Non-pigmented ciliary epithelial cell (primary cell): ENCODE measurements around the gene COLEC12.

ENCODE experiments used
- DNase-seq: peaks from one replicate; pipeline ENCODE4 v3.0.0-alpha.2; 2010; ENCODE audit warnings: low read depth

The COLEC12 gene

GRCh38 chr18:275486-275885, 225.0 kb downstream of the COLEC12 start:
- DNase-seq, result no peak

- no peak for DNase-seq
Observed at GRCh38 chr18:274313-274712, 226.2 kb downstream of the COLEC12 start.

- DNase-seq, result no peak
Observed at GRCh38 chr18:273525-273924, 227.0 kb downstream of the COLEC12 start.

- no peak for DNase-seq
Observed at GRCh38 chr18:272650-273049, 227.9 kb downstream of the COLEC12 start.

DNA sequence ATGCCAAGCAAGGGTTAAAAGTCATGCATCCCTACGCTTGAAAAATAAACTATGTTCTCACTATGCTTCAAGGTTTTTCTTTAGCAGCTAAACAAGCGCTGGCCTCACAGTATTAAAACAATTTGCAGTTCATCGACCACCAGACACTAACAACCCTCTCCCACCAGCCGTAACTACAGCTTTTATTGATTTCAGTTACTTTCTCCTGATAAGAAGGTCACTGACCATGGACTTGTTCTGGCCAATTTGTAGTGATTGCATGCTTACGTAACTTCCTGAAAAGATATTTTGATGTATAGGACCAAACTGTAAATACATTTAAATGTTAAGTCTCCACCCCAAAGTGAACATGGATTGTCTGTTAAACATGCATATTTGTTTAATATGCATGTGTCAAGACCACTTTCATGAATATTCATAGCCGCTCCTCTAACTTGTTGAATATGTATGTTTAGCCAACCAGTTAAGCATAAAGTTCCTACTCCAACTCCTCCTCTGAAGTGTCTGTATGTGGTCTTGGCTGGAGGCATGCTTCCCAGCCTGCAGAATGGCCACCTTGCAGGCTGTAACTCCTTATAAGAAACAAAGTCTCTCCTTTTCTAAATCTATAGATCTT, 230.9 kb downstream of the COLEC12 start:
- no peak for DNase-seq

DNA sequence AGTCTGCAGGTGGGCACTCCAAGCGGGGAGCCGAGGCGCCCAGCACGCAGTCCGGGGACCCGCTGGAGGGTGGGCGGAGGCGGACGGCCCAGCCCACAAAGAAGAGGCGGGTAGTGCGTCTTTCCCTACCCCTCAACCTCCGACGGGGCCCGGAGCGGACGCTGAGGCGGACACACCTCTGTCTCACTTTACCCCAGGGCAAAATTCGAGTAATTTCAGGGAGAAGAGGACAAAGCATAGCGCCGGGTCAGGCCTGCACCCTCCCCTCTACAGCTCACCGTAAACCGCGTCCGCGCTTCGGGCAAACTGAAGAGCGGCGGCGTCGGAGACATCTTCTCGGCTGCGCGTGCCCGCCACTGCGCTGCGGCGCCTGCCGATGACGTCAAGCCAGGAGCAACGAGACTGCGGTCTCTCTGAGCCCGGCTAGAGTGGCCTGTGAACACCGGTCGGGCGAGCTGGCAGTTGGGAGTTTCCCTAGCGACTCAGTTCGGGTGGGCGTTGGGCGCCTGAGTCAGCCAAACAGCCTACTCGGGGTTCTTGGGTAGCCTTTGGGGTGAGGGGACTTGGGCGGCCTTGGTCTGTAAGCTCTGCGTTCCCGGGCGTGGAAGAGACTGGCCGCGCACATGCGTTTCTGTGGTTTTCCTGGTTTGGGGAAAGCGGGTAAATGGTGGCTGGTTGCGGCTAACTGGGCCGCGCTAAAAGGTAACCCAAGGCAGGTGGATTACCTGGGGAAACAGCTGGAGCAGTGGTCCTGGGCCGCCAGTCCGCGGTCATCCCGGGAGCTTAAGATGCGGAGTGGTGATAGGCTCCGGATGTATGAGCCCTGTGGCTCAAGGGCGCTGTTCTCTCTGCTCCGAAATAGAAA, 232.6 kb downstream of the COLEC12 start, which contains the start of gene THOC1:
Gene THOC1, minus strand, starts transcription at position 360 of the 865 bp plus-strand sequence. Its CDS starts 28 bp downstream, at position 332.
- peak; percentile 77 for DNase-seq

- DNase-seq, result no peak
Observed at GRCh38 chr18:267380-267687, 233.2 kb downstream of the COLEC12 start.
